ENCODE results near the gene MIGA2.
"Not testable (repeated sequence)": the region's sequence is repeated elsewhere in the genome, so short reads cannot be mapped to it uniquely, and the experiment has no call there.

Gene MIGA2

GRCh38 chr9:129102095-129102525 is 65.7 kb downstream of the MIGA2 start:
- DNase-seq (ENCODE audit: low read depth), result no peak

- DNase-seq (ENCODE audit: low read depth), result no peak
Measured at GRCh38 chr9:129102791-129103594, 66.6 kb downstream of the MIGA2 start.

GRCh38 chr9:129103595-129103965 is 67.2 kb downstream of the MIGA2 start:
- DNase-seq (ENCODE audit: low read depth), result no peak

GRCh38 chr9:129104051-129104450 is 67.6 kb downstream of the MIGA2 start:
- no peak for DNase-seq (ENCODE audit: low read depth)

GRCh38 chr9:129105857-129106694 is 69.7 kb downstream of the MIGA2 start:
- DNase-seq (ENCODE audit: low read depth), result no peak

- DNase-seq (ENCODE audit: low read depth), result no peak
Measured at GRCh38 chr9:129107651-129108050, 71.2 kb downstream of the MIGA2 start.

GRCh38 chr9:129108083-129108804 is 71.8 kb downstream of the MIGA2 start:
- no peak for DNase-seq (ENCODE audit: low read depth)

GRCh38 chr9:129108805-129109536 is 72.5 kb downstream of the MIGA2 start:
- no peak for DNase-seq (ENCODE audit: low read depth)

GRCh38 chr9:129109537-129109903 is 73.1 kb downstream of the MIGA2 start:
- DNase-seq (ENCODE audit: low read depth), result no peak

- DNase-seq (ENCODE audit: low read depth), result no peak
Measured at GRCh38 chr9:129109952-129110739, 73.7 kb downstream of the MIGA2 start.

- peak; percentile 96 for DNase-seq (ENCODE audit: low read depth)
Measured at GRCh38 chr9:129110740-129111527, 74.5 kb downstream of the MIGA2 start, which contains the start of the genes CRAT and PTPA. Gene CRAT (minus strand): TSS chr9:129110793. CDS start chr9:129110509, 284 bp downstream. Gene PTPA (plus strand): TSS chr9:129111415. CDS start chr9:129111601, 186 bp downstream.

- DNase-seq (ENCODE audit: low read depth), result peak; percentile 18
Measured at GRCh38 chr9:129111528-129112151, 75.2 kb downstream of the MIGA2 start.

GRCh38 chr9:129112526-129112925 is 76.1 kb downstream of the MIGA2 start:
- not testable (repeated sequence) for DNase-seq (ENCODE audit: low read depth)

GRCh38 chr9:129113645-129114304 is 77.3 kb downstream of the MIGA2 start:
- no peak for DNase-seq (ENCODE audit: low read depth)

- DNase-seq (ENCODE audit: low read depth), result no peak
Measured at GRCh38 chr9:129118799-129119198, 82.4 kb downstream of the MIGA2 start.

GRCh38 chr9:129121483-129121882 is 85.1 kb downstream of the MIGA2 start:
- DNase-seq (ENCODE audit: low read depth), result no peak
